ENCODE data around the gene ALKBH4. TPM values are rescaled to one million over a fixed set of nuclear protein-coding genes. Genes with fewer than 3 reads are reported as not detected.

Gene ALKBH4
- total and polyA plus RNA-seq, 10 of the 15 experiments (the other 5 are each of a cell fraction or from before 2014, with no cell fraction given), result 4.1 to 16.9 (median 11.3) TPM

- peak; percentile 41; the same call in 1 of the 2 replicates for TF ChIP-seq RUNX3 (IDR thresholded peaks at IDR 0.05; ENCODE audit: low read length)
- TF ChIP-seq BMI1 (IDR thresholded peaks at IDR 0.05; ENCODE audit: borderline replicate concordance), result no peak
- peak; percentile 66; the same call in 1 of the 2 replicates for TF ChIP-seq SIN3A (IDR thresholded peaks at IDR 0.05; ENCODE audit: low read depth, low read length)
- TF ChIP-seq, protein P1, sequence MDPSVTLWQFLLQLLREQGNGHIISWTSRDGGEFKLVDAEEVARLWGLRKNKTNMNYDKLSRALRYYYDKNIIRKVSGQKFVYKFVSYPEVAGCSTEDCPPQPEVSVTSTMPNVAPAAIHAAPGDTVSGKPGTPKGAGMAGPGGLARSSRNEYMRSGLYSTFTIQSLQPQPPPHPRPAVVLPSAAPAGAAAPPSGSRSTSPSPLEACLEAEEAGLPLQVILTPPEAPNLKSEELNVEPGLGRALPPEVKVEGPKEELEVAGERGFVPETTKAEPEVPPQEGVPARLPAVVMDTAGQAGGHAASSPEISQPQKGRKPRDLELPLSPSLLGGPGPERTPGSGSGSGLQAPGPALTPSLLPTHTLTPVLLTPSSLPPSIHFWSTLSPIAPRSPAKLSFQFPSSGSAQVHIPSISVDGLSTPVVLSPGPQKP (IDR thresholded peaks at IDR 0.05; ENCODE audit: low read depth, low read length), result peak; percentile 98
- peak; percentile 70; the same call in 1 of the 2 replicates for TF ChIP-seq PML (IDR thresholded peaks at IDR 0.05; ENCODE audit: low read length)
- no peak for TF ChIP-seq ASH2L (IDR thresholded peaks at IDR 0.05; ENCODE audit: borderline replicate concordance, low read depth)
- TF ChIP-seq RFX5 (IDR thresholded peaks at IDR 0.05; ENCODE audit: low read depth, low read length), result no peak
- peak; percentile 53 for TF ChIP-seq CHD2 (IDR thresholded peaks at IDR 0.05; ENCODE audit: borderline replicate concordance, low read depth, low read length)
- no peak for TF ChIP-seq ZBED1 (IDR thresholded peaks at IDR 0.05; ENCODE audit: borderline replicate concordance)
- TF ChIP-seq CBX5 (IDR thresholded peaks at IDR 0.05; ENCODE audit: low read depth), result 0 out of 2 replicates have a peak, but pooled peaks have one; percentile 45
- TF ChIP-seq HDGF (IDR thresholded peaks at IDR 0.05), result 0 out of 2 replicates have a peak, but pooled peaks have one; percentile 65
- no peak for TF ChIP-seq ZNF217 (IDR thresholded peaks at IDR 0.05)
- peak; percentile 79; the same call in 1 of the 2 replicates for TF ChIP-seq NR2F1 (conservative IDR thresholded peaks at IDR 0.05)
- TF ChIP-seq CBX3 (IDR thresholded peaks at IDR 0.05; ENCODE audit: borderline replicate concordance, low read depth), result no peak
- no peak for TF ChIP-seq SP1 (IDR thresholded peaks at IDR 0.05; ENCODE audit: low read depth, low read length)
- TF ChIP-seq LARP7 (IDR thresholded peaks at IDR 0.05), result peak; percentile 89
- TF ChIP-seq ATF7 (IDR thresholded peaks at IDR 0.05; ENCODE audit: low read depth), result no peak
- TF ChIP-seq, protein P2, sequence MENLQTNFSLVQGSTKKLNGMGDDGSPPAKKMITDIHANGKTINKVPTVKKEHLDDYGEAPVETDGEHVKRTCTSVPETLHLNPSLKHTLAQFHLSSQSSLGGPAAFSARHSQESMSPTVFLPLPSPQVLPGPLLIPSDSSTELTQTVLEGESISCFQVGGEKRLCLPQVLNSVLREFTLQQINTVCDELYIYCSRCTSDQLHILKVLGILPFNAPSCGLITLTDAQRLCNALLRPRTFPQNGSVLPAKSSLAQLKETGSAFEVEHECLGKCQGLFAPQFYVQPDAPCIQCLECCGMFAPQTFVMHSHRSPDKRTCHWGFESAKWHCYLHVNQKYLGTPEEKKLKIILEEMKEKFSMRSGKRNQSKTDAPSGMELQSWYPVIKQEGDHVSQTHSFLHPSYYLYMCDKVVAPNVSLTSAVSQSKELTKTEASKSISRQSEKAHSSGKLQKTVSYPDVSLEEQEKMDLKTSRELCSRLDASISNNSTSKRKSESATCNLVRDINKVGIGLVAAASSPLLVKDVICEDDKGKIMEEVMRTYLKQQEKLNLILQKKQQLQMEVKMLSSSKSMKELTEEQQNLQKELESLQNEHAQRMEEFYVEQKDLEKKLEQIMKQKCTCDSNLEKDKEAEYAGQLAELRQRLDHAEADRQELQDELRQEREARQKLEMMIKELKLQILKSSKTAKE (IDR thresholded peaks at IDR 0.05; ENCODE audit: low read depth, poor library complexity, severe bottlenecking), result no peak
- no peak for TF ChIP-seq ZZZ3 (IDR thresholded peaks at IDR 0.05; ENCODE audit: control insufficient read depth, insufficient read length, low read depth)
- 0 out of 2 replicates have a peak, but pooled peaks have one; percentile 16 for TF ChIP-seq BRCA1 (IDR thresholded peaks at IDR 0.05; ENCODE audit: low read depth, low read length)
- peak; percentile 27; the same call in 1 of the 2 replicates for TF ChIP-seq TCF12 (IDR thresholded peaks at IDR 0.05; ENCODE audit: low read depth, low read length)
- TF ChIP-seq SMAD5 (IDR thresholded peaks at IDR 0.05; ENCODE audit: low read depth), result 0 out of 2 replicates have a peak, but pooled peaks have one; percentile 65
- no peak for TF ChIP-seq ATF2 (IDR thresholded peaks at IDR 0.05; ENCODE audit: low read length)
- peak; percentile 77 to 92 for TF ChIP-seq BHLHE40 (IDR thresholded peaks at IDR 0.05; ENCODE audit: borderline replicate concordance in 1 of 2, low read depth in 2 of 2, low read length in 1 of 2)
- TF ChIP-seq, protein P3, sequence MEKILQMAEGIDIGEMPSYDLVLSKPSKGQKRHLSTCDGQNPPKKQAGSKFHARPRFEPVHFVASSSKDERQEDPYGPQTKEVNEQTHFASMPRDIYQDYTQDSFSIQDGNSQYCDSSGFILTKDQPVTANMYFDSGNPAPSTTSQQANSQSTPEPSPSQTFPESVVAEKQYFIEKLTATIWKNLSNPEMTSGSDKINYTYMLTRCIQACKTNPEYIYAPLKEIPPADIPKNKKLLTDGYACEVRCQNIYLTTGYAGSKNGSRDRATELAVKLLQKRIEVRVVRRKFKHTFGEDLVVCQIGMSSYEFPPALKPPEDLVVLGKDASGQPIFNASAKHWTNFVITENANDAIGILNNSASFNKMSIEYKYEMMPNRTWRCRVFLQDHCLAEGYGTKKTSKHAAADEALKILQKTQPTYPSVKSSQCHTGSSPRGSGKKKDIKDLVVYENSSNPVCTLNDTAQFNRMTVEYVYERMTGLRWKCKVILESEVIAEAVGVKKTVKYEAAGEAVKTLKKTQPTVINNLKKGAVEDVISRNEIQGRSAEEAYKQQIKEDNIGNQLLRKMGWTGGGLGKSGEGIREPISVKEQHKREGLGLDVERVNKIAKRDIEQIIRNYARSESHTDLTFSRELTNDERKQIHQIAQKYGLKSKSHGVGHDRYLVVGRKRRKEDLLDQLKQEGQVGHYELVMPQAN (conservative IDR thresholded peaks at IDR 0.05), result peak; percentile 90
- TF ChIP-seq PAX5 (IDR thresholded peaks at IDR 0.05; ENCODE audit: borderline replicate concordance, low read depth, low read length), result no peak
Observed at GRCh38 chr7:102464577-102465280, at the start of gene ALKBH4, which contains the start of gene LRWD1 (continued).

All from GM12878 (cell line).